HEK293 (cell line): ENCODE measurements around the gene FERMT2.

Experiments
- CTCF ChIA-PET: fragments of 350-600 bp; formaldehyde crosslinking; extraction: SDS; loops from one replicate; lab custom pipeline; 2021; ENCODE audit warnings: antibody characterized with exemption; lab: Yijun Ruan, JAX
- POLR2A ChIA-PET: fragments of 300-600 bp; formaldehyde crosslinking; extraction: SDS; loops from one replicate; lab custom pipeline; 2020; ENCODE audit warnings: antibody characterized with exemption, inconsistent platforms; lab: Yijun Ruan, JAX
- H3K27ac ChIP-seq: fragments of 200-500 bp; sonication (Bioruptor generic); 2 replicates; pipeline ENCODE4 v1.5.1; 2014; ENCODE audit warnings: low read depth, low read length, control low read depth, inconsistent platforms; ENCODE audit errors: extremely low read depth
- H3K36me3 ChIP-seq, 2 experiments: fragments of 200-500 bp in 1 of 2; sonication (Bioruptor generic) in 1 of 2; 1 replicate in 1 of 2; 2 replicates in 1 of 2; pipeline ENCODE4 v1.5.1; 2014 to 2017; ENCODE audit warnings: inconsistent platforms in 2 of 2, low read length in 2 of 2; ENCODE audit not compliant: control insufficient read depth in 2 of 2, insufficient read depth in 1 of 2
- H3K4me1 ChIP-seq: fragments of 200-500 bp; sonication (Bioruptor generic); 2 replicates; pipeline ENCODE4 v1.5.1; 2014; ENCODE audit warnings: mild to moderate bottlenecking, low read length, inconsistent platforms; ENCODE audit not compliant: control insufficient read depth, insufficient read depth
- H3K4me3 ChIP-seq: 2 replicates; pipeline ENCODE4 v1.5.1; 2011; ENCODE audit warnings: low read depth, mild to moderate bottlenecking, control low read depth, low read length, moderate library complexity
- H3K9me3 ChIP-seq: fragments of 200-500 bp; sonication (Bioruptor generic); 2 replicates; pipeline ENCODE4 v1.5.1; 2014; ENCODE audit warnings: low read depth, low read length, inconsistent platforms; ENCODE audit not compliant: control insufficient read depth, insufficient read depth
- GLIS2 ChIP-seq: fragments of 450-650 bp; formaldehyde crosslinking; IDR thresholded peaks from 2 replicates; pipeline ENCODE4 v1.5.1; 2016; ENCODE audit warnings: missing biosample characterization, missing genetic modification characterization
- KLF9 ChIP-seq: fragments of 450-650 bp; formaldehyde crosslinking; IDR thresholded peaks from 2 replicates; pipeline ENCODE4 v1.5.1; 2016; ENCODE audit warnings: missing biosample characterization, missing genetic modification characterization, low read depth
- MZF1 ChIP-seq: fragments of 450-650 bp; formaldehyde crosslinking; IDR thresholded peaks from 2 replicates; pipeline ENCODE4 v1.5.1; 2017; ENCODE audit warnings: missing biosample characterization, missing genetic modification characterization, borderline replicate concordance
- RBAK ChIP-seq: fragments of 450-650 bp; formaldehyde crosslinking; IDR thresholded peaks from 2 replicates; pipeline ENCODE4 v1.5.1; 2016; ENCODE audit warnings: missing biosample characterization, missing genetic modification characterization
- TRIM28 ChIP-seq: IDR thresholded peaks from 2 replicates; pipeline ENCODE4 v1.6.1; 2011; ENCODE audit warnings: low read length, control low read depth, borderline replicate concordance
- ZFP37 ChIP-seq: fragments of 450-650 bp; formaldehyde crosslinking; IDR thresholded peaks from 2 replicates; pipeline ENCODE4 v1.5.1; 2016; ENCODE audit warnings: missing biosample characterization, missing genetic modification characterization
- ZIC2 ChIP-seq: fragments of 450-650 bp; formaldehyde crosslinking; IDR thresholded peaks from 2 replicates; pipeline ENCODE4 v1.5.1; 2016; ENCODE audit warnings: missing biosample characterization, missing genetic modification characterization
- ZNF121 ChIP-seq: fragments of 450-650 bp; formaldehyde crosslinking; IDR thresholded peaks from 2 replicates; pipeline ENCODE4 v1.5.1; 2016; ENCODE audit warnings: missing biosample characterization, missing genetic modification characterization
- ZNF19 ChIP-seq: fragments of 450-650 bp; formaldehyde crosslinking; IDR thresholded peaks from 2 replicates; pipeline ENCODE4; 2016; ENCODE audit warnings: missing biosample characterization, missing genetic modification characterization, low read depth
- ZNF248 ChIP-seq: fragments of 450-650 bp; formaldehyde crosslinking; IDR thresholded peaks from 2 replicates; pipeline ENCODE4 v1.5.1; 2017; ENCODE audit warnings: missing biosample characterization, missing genetic modification characterization
- ZNF324 ChIP-seq: fragments of 450-650 bp; formaldehyde crosslinking; IDR thresholded peaks from 2 replicates; pipeline ENCODE4 v1.5.1; 2016; ENCODE audit warnings: missing biosample characterization, missing genetic modification characterization
- ZNF350 ChIP-seq: fragments of 450-650 bp; formaldehyde crosslinking; IDR thresholded peaks from 2 replicates; pipeline ENCODE4 v1.5.0; 2017; ENCODE audit warnings: missing biosample characterization, mild to moderate bottlenecking, missing genetic modification characterization
- ZNF544 ChIP-seq: fragments of 450-650 bp; formaldehyde crosslinking; IDR thresholded peaks from 2 replicates; pipeline ENCODE4 v1.5.0; 2017; ENCODE audit warnings: missing biosample characterization, missing genetic modification characterization
- ZNF561 ChIP-seq: fragments of 450-650 bp; IDR thresholded peaks from 2 replicates; pipeline ENCODE4 v1.5.1; 2018; ENCODE audit warnings: missing biosample characterization, missing genetic modification characterization, borderline replicate concordance
- ZNF600 ChIP-seq: fragments of 450-650 bp; formaldehyde crosslinking; IDR thresholded peaks from 2 replicates; pipeline ENCODE4 v1.5.1; 2016; ENCODE audit warnings: missing biosample characterization, missing genetic modification characterization
- ZNF707 ChIP-seq: fragments of 450-650 bp; formaldehyde crosslinking; IDR thresholded peaks from 2 replicates; pipeline ENCODE4 v1.5.1; 2016; ENCODE audit warnings: missing biosample characterization, missing genetic modification characterization
- ZNF768 ChIP-seq: fragments of 450-650 bp; formaldehyde crosslinking; IDR thresholded peaks from 2 replicates; pipeline ENCODE4 v1.5.1; 2018; ENCODE audit warnings: missing biosample characterization, mild to moderate bottlenecking, missing genetic modification characterization
- TF ChIP-seq, protein P1 (sequence below): fragments of 450-650 bp; formaldehyde crosslinking; IDR thresholded peaks from 2 replicates; pipeline ENCODE4 v1.5.1; 2016; ENCODE audit warnings: missing biosample characterization, missing genetic modification characterization
- TF ChIP-seq, protein P2 (sequence below): fragments of 450-650 bp; formaldehyde crosslinking; optimal IDR thresholded peaks from 2 replicates; pipeline ENCODE3; 2016; ENCODE audit warnings: missing biosample characterization, mild to moderate bottlenecking, missing genetic modification characterization
- TF ChIP-seq, protein P3 (sequence below): fragments of 450-650 bp; formaldehyde crosslinking; conservative IDR thresholded peaks from 2 replicates; pipeline ENCODE4 v1.5.1; 2016; ENCODE audit warnings: low read depth, missing biosample characterization, missing genetic modification characterization
- TF ChIP-seq, protein P4 (sequence below): fragments of 450-650 bp; formaldehyde crosslinking; IDR thresholded peaks from 2 replicates; pipeline ENCODE4 v1.5.1; 2017; ENCODE audit warnings: missing biosample characterization, missing genetic modification characterization
- TF ChIP-seq, protein P5 (sequence below): fragments of 450-650 bp; formaldehyde crosslinking; IDR thresholded peaks from 2 replicates; pipeline ENCODE4 v1.5.1; 2016; ENCODE audit warnings: missing biosample characterization, missing genetic modification characterization

FERMT2 gene

DNA sequence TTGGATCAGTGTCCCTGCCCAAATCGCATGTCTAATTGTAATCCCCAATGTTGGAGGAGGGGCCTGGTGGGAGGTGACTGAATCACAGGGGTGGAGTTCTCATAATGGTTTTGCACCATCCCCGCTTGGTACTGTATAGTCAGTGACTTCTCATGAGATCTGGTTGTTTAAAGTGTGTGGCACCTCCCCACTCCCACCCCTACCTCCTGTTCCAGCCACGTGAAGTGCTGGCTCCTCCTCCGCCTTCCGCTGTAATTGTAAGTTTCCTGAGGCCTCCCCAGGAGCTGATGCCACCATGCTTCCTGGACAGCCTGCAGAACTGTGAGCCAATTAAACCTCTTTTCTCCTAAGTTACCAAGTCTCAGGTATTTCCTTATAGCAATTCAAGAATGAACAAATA is 67.2 kb downstream of the FERMT2 start (continued):
- TF ChIP-seq, protein P1, sequence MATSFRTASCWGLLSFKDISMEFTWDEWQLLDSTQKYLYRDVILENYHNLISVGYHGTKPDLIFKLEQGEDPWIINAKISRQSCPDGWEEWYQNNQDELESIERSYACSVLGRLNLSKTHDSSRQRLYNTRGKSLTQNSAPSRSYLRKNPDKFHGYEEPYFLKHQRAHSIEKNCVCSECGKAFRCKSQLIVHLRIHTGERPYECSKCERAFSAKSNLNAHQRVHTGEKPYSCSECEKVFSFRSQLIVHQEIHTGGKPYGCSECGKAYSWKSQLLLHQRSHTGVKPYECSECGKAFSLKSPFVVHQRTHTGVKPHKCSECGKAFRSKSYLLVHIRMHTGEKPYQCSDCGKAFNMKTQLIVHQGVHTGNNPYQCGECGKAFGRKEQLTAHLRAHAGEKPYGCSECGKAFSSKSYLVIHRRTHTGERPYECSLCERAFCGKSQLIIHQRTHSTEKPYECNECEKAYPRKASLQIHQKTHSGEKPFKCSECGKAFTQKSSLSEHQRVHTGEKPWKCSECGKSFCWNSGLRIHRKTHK (tag by site-specific recombination), result no peak
- no peak for TF ChIP-seq ZNF350 (tag by site-specific recombination)
- TF ChIP-seq, protein P2, sequence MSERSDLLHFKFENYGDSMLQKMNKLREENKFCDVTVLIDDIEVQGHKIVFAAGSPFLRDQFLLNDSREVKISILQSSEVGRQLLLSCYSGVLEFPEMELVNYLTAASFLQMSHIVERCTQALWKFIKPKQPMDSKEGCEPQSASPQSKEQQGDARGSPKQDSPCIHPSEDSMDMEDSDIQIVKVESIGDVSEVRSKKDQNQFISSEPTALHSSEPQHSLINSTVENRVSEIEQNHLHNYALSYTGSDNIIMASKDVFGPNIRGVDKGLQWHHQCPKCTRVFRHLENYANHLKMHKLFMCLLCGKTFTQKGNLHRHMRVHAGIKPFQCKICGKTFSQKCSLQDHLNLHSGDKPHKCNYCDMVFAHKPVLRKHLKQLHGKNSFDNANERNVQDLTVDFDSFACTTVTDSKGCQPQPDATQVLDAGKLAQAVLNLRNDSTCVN, result no peak
- TF ChIP-seq ZNF561 (tag by site-specific recombination), result no peak
- TF ChIP-seq, protein P3, sequence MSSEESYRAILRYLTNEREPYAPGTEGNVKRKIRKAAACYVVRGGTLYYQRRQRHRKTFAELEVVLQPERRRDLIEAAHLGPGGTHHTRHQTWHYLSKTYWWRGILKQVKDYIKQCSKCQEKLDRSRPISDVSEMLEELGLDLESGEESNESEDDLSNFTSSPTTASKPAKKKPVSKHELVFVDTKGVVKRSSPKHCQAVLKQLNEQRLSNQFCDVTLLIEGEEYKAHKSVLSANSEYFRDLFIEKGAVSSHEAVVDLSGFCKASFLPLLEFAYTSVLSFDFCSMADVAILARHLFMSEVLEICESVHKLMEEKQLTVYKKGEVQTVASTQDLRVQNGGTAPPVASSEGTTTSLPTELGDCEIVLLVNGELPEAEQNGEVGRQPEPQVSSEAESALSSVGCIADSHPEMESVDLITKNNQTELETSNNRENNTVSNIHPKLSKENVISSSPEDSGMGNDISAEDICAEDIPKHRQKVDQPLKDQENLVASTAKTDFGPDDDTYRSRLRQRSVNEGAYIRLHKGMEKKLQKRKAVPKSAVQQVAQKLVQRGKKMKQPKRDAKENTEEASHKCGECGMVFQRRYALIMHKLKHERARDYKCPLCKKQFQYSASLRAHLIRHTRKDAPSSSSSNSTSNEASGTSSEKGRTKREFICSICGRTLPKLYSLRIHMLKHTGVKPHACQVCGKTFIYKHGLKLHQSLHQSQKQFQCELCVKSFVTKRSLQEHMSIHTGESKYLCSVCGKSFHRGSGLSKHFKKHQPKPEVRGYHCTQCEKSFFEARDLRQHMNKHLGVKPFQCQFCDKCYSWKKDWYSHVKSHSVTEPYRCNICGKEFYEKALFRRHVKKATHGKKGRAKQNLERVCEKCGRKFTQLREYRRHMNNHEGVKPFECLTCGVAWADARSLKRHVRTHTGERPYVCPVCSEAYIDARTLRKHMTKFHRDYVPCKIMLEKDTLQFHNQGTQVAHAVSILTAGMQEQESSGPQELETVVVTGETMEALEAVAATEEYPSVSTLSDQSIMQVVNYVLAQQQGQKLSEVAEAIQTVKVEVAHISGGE, result no peak
- no peak for TF ChIP-seq ZFP37 (tag by site-specific recombination)
- TF ChIP-seq ZNF19 (tag by site-specific recombination), result no peak
- no peak for TF ChIP-seq ZNF248 (tag by site-specific recombination)

DNA sequence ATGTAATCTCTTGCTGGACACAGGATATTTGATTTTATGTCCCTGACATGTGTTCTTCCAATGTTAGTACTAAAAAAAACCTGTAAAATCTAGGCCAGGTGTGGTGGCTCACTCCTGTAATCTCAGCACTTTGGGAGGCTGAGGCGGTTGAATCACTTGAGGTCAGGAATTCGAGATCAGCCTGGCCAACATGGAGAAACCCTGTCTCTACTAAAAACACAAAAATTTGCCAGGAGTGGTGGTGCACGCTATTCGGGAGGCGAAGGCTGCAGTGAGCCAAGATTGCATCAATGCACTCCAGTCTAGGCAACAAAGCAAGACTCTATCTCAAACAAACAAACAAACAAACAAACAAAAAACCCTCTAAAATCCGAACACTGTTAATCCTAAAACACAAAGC is 68.0 kb downstream of the FERMT2 start:
- POLR2A ChIA-PET, result no interaction called here

More for the DNA sequence above, 68.0 kb downstream of the FERMT2 start:
- no peak overlapping the region for H3K4me3 ChIP-seq
- no peak overlapping the region for H3K27ac ChIP-seq
- CTCF ChIA-PET, result no interaction called here
- no peak for TF ChIP-seq ZNF544 (tag by site-specific recombination)
- TF ChIP-seq, protein P4, sequence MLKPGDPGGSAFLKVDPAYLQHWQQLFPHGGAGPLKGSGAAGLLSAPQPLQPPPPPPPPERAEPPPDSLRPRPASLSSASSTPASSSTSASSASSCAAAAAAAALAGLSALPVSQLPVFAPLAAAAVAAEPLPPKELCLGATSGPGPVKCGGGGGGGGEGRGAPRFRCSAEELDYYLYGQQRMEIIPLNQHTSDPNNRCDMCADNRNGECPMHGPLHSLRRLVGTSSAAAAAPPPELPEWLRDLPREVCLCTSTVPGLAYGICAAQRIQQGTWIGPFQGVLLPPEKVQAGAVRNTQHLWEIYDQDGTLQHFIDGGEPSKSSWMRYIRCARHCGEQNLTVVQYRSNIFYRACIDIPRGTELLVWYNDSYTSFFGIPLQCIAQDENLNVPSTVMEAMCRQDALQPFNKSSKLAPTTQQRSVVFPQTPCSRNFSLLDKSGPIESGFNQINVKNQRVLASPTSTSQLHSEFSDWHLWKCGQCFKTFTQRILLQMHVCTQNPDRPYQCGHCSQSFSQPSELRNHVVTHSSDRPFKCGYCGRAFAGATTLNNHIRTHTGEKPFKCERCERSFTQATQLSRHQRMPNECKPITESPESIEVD (tag by site-specific recombination), result no peak
- no peak for TF ChIP-seq ZNF600 (tag by site-specific recombination)
- TF ChIP-seq, protein P5, sequence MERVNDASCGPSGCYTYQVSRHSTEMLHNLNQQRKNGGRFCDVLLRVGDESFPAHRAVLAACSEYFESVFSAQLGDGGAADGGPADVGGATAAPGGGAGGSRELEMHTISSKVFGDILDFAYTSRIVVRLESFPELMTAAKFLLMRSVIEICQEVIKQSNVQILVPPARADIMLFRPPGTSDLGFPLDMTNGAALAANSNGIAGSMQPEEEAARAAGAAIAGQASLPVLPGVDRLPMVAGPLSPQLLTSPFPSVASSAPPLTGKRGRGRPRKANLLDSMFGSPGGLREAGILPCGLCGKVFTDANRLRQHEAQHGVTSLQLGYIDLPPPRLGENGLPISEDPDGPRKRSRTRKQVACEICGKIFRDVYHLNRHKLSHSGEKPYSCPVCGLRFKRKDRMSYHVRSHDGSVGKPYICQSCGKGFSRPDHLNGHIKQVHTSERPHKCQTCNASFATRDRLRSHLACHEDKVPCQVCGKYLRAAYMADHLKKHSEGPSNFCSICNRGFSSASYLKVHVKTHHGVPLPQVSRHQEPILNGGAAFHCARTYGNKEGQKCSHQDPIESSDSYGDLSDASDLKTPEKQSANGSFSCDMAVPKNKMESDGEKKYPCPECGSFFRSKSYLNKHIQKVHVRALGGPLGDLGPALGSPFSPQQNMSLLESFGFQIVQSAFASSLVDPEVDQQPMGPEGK (tag by site-specific recombination), result no peak
- TF ChIP-seq ZIC2 (tag by site-specific recombination), result no peak
- no peak for TF ChIP-seq TRIM28
- TF ChIP-seq RBAK (tag by site-specific recombination), result no peak
- no peak for TF ChIP-seq ZNF121 (tag by site-specific recombination)
- no peak for TF ChIP-seq MZF1 (tag by site-specific recombination)
- no peak for TF ChIP-seq ZNF768 (tag by site-specific recombination)
- TF ChIP-seq ZNF324 (tag by site-specific recombination), result no peak
- no peak for TF ChIP-seq KLF9 (tag by site-specific recombination)
- no peak for TF ChIP-seq GLIS2 (tag by site-specific recombination)
- no peak for TF ChIP-seq ZNF707 (tag by site-specific recombination)
- no peak for TF ChIP-seq ZFP37 (tag by site-specific recombination)
- no peaks in the 10 kb centered on the region for H3K9me3 ChIP-seq
- no peaks in the 10 kb centered on the region for H3K4me1 ChIP-seq
- peaks cover 20 to 30% of the 10 kb centered on the region in 2 experiments for H3K36me3 ChIP-seq
